Measurements from ENCODE around the gene RPTOR.
"Not testable (repeated sequence)": the region's sequence is repeated elsewhere in the genome, so short reads cannot be mapped to it uniquely, and the experiment has no call there.

Gene RPTOR

GRCh38 chr17:80761110-80761871 lies 216.7 kb downstream of the RPTOR start:
- no peak for DNase-seq
- TF ChIP-seq POLR2A (IDR thresholded peaks at IDR 0.05; ENCODE audit: low read length), result no peak
- TF ChIP-seq GATA1 (IDR thresholded peaks at IDR 0.05; ENCODE audit: low read depth, low read length), result no peak

- DNase-seq, result no peak
- no peak for TF ChIP-seq GATA1 (IDR thresholded peaks at IDR 0.05; ENCODE audit: low read depth, low read length)
- TF ChIP-seq POLR2A (IDR thresholded peaks at IDR 0.05; ENCODE audit: low read length), result no peak
Observed at GRCh38 chr17:80762076-80762475, 217.4 kb downstream of the RPTOR start.

GRCh38 chr17:80763293-80763867 lies 218.7 kb downstream of the RPTOR start:
- TF ChIP-seq GATA1 (IDR thresholded peaks at IDR 0.05; ENCODE audit: low read depth, low read length) (no peak), POLR2A (IDR thresholded peaks at IDR 0.05; ENCODE audit: low read length) (no peak)

DNA sequence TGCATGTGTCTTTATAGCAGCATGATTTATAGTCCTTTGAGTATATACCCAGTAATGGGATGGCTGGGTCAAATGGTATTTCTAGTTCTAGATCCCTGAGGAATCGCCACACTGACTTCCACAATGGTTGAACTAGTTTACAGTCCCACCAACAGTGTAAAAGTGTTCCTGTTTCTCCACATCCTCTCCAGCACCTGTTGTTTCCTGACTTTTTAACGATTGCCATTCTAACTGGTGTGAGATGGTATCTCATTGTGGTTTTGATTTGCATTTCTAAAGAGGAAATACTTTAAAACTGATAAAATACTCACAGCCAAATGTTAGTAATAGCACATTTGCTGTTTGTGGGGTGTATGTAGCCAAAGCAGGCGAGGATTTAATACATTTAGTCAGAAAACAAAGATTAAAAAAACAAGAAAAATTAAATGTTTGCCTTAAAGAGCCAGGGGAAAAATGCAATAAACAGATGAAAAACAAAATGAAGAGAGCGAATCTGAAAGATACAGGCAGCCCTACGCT lies 220.0 kb downstream of the RPTOR start:
- not testable (repeated sequence) for DNase-seq

More at GRCh38 chr17:80763293-80763867, 218.7 kb downstream of the RPTOR start:
- no peak for DNase-seq

DNA sequence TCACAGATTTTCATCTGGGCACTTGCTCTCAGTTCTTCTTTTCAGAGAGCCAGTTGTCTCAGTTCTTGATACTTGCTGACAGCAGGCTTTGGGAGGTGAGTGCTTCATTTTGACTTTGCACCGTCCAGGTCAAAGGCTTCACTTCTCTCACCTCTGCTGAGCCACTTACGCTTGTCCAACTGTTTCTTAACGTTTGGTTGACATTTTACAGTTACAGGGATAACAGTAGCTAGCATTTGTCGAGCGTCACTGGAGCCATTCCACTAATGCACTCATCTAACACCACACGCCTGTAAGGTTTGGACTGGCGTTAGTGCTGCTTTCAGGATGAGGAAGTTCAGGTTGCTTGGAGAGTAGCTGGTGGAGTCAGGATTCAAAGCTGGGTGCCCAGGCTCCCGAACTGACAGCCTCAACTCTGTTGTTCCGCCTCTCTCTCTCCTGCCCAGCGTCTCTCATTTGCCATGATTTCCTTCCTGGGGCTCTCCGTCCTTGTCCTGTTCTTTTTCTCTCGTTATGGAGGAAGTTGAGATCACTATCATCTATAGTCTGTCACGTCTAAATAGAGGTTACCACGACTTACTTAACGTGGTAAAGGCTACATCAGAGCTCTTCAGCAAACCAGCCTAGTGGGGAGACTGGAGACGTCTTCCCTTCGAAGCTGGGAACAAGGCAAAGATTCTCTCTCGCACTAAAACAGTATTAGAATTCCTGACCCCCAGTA lies 220.8 kb downstream of the RPTOR start:
- no peak for DNase-seq
- TF ChIP-seq POLR2A (IDR thresholded peaks at IDR 0.05; ENCODE audit: low read length), result no peak
- no peak for TF ChIP-seq GATA1 (IDR thresholded peaks at IDR 0.05; ENCODE audit: low read depth, low read length)

DNA sequence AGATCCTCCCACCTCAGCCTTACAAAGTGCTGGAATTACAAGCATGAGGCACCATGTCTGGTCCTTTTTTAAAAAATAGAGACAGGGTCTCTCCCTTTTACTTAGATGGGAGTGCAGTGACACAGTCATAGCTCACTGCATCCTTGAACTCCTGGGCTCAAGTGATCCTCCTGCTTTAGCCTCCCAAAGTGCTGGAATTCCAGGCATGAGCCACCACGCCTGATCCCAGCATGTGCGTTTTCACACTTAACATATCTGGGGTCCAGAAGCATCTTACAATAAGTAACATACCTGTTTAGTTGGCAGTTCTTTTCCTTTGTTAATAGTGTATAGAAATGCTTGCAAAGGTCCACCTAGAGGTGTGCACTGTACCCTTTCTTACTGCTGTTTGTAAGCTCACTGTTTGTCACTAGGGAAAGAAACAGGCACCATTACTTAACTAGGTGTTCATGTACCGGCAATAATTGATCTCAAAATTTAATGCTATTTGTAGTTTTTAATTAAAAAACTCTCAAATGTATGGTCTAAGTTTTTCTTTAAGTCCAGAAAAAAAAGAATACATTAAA lies 221.7 kb downstream of the RPTOR start:
- no peak for DNase-seq
- TF ChIP-seq GATA1 (IDR thresholded peaks at IDR 0.05; ENCODE audit: low read depth, low read length) (no peak), POLR2A (IDR thresholded peaks at IDR 0.05; ENCODE audit: low read length) (no peak)

DNA sequence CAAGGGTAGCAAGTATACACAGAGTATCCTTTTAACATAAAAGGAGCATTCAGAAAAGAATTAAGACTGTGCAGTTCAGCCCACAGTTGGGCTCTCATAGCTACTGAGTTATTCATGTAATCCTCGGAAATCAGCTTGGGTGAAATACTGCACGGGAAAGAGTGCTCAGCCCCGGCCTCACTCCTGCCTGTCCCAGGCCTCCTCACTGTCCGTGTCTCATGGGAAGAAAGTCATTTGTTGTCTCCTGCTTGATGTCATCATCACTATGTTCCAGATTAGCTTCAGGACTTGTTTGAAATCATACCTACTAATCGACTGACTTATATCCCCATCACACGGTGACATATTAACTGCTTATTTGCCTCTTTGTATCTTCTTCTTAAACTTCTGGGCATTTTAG lies 223.8 kb downstream of the RPTOR start:
- DNase-seq, result no peak
- no peak for TF ChIP-seq GATA1 (IDR thresholded peaks at IDR 0.05; ENCODE audit: low read depth, low read length)
- TF ChIP-seq POLR2A (IDR thresholded peaks at IDR 0.05; ENCODE audit: low read length), result no peak

DNA sequence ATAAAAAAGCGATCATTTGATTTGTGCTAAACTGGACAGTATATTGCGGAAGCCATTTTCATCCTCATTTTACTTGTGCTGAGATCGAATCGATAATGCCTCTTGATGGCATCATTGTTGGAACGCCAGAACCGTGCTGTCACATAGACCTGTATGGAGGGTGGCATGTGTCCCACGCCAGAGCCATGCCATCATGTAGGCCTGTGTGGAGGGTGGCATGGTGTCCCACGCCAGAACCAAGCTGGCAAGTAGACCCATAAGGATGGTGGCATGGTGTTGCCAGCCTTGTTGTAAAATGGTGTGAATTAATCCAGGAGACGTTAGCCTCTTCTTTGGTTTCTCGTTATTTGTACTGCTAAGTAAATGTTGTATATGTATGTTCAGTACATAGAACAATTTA lies 224.3 kb downstream of the RPTOR start:
- DNase-seq, result no peak
- TF ChIP-seq POLR2A (IDR thresholded peaks at IDR 0.05; ENCODE audit: low read length), result no peak

DNA sequence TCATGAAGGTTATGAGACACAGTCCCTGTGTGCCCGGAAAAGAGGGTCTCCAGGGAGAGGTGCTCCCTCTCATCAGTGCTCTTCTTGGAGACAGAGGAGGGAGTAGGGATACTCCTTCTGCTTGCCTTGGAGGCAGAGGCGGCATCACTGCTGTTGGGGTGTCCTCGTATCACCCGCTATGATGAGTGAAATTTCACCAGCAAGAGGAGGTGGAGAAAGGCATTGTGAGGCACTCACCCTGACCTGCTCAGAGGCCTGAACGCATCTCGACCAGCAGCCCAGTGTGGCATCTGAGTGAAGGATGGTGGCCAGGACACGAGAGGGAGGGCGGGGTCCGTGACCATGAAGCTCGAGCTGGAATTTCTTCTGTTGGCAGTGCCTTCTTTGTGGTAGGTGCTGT lies 224.9 kb downstream of the RPTOR start:
- no peak for TF ChIP-seq GATA1 (IDR thresholded peaks at IDR 0.05; ENCODE audit: low read depth, low read length)
- no peak for TF ChIP-seq POLR2A (IDR thresholded peaks at IDR 0.05; ENCODE audit: low read length)
- no peak for DNase-seq

GRCh38 chr17:80769936-80770625 lies 225.4 kb downstream of the RPTOR start:
- TF ChIP-seq POLR2A (IDR thresholded peaks at IDR 0.05; ENCODE audit: low read length) (no peak), GATA1 (IDR thresholded peaks at IDR 0.05; ENCODE audit: low read depth, low read length) (no peak)
- no peak for DNase-seq

- no peak for DNase-seq
- no peak for TF ChIP-seq GATA1 (IDR thresholded peaks at IDR 0.05; ENCODE audit: low read depth, low read length)
- no peak for TF ChIP-seq POLR2A (IDR thresholded peaks at IDR 0.05; ENCODE audit: low read length)
Observed at GRCh38 chr17:80770881-80771611, 226.4 kb downstream of the RPTOR start.

GRCh38 chr17:80771612-80772005 lies 227.0 kb downstream of the RPTOR start:
- no peak for DNase-seq
- no peak for TF ChIP-seq POLR2A (IDR thresholded peaks at IDR 0.05; ENCODE audit: low read length)
- TF ChIP-seq GATA1 (IDR thresholded peaks at IDR 0.05; ENCODE audit: low read depth, low read length), result no peak

DNA sequence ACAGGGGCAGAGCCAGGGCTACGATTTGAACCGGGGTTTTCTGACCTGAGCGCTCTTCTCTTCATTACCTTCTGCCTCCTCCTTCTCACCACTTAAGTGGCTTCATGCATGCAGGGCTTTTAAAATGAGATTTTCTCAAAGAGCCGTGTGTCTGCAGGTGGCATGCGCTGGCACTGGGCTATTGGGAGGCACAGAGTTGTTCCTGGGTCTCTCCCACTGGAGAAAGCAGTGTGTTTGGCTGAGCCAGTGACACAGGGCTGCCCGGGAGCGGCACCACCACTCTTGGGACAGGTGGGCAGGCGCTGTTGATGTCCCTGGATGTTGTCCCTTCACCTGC lies 228.2 kb downstream of the RPTOR start:
- TF ChIP-seq GATA1 (IDR thresholded peaks at IDR 0.05; ENCODE audit: low read depth, low read length) (no peak), POLR2A (IDR thresholded peaks at IDR 0.05; ENCODE audit: low read length) (no peak)
- DNase-seq, result no peak

Measured in erythroblast (primary cell).